ENCODE data around the gene TMEM255B.

DNA sequence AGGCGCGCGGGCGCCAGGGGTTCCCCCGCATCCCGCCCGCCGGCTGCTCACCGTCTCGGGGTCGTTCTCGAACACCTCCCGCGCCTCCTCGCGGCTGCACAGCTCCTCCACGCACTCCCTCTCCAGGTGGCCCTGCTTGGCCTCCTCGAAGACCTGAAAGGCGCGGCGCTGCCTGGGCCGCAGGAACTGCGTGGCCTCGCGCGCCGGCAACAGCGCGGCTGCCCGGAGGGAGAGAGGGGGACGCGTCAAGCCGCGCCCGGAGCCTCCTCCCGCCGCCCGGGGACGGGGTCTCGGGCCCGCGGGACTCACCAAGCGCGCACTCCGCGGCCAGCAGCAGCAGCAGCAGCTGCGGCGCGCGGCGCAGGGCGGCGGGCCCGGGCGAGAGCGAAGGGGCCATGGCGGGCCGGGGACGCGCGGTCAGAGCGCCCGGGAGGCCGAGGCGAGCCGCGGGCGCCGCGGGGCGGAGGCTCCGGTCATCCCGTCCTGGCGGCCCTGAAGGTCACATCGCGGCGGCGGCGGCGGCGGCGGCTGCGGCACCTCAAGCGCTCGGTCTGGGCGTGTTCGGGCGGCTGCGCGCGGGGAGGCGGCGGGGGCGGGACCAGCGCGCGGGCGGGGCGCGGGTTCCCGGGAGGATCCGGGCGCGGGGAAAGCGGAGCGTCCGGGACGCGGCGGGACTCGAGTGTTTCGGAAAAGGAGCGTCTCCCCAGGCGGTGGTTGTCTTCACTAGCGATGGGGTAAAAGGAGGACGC lies 104.7 kb downstream of the TMEM255B start, which contains the start of gene GAS6:
- TF ChIP-seq, protein P1, sequence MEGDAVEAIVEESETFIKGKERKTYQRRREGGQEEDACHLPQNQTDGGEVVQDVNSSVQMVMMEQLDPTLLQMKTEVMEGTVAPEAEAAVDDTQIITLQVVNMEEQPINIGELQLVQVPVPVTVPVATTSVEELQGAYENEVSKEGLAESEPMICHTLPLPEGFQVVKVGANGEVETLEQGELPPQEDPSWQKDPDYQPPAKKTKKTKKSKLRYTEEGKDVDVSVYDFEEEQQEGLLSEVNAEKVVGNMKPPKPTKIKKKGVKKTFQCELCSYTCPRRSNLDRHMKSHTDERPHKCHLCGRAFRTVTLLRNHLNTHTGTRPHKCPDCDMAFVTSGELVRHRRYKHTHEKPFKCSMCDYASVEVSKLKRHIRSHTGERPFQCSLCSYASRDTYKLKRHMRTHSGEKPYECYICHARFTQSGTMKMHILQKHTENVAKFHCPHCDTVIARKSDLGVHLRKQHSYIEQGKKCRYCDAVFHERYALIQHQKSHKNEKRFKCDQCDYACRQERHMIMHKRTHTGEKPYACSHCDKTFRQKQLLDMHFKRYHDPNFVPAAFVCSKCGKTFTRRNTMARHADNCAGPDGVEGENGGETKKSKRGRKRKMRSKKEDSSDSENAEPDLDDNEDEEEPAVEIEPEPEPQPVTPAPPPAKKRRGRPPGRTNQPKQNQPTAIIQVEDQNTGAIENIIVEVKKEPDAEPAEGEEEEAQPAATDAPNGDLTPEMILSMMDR (IDR thresholded peaks at IDR 0.05), result peak in 1 of 6 experiments; percentile 23
- TF ChIP-seq POLR2A (IDR thresholded peaks at IDR 0.05) (no peak), POLR2AphosphoS5 (IDR thresholded peaks at IDR 0.05) (peak in 1 of 2 donors; percentile 39), EP300 (IDR thresholded peaks at IDR 0.05) (no peak)

All from upper lobe of left lung (tissue), 4 donors.